IMR-90 (cell line): ENCODE results near the gene USP25. TPM values are rescaled to one million over a fixed set of nuclear protein-coding genes. Genes with fewer than 3 reads are reported as not detected.

ENCODE experiments used
- ATAC-seq: fragments of 200-7000 bp; cut with Tn5 transposase; 2 replicates; pipeline ENCODE4 v1.9.1; 2020; ENCODE audit warnings: low read depth, mild to moderate bottlenecking, moderate library complexity
- BruUV-seq: library from RNA; stranded (reverse); fragments of 400-500 nt; replicated peaks from 2 replicates; lab custom pipeline; 2021; lab: Mats Ljungman, UMichigan
- CTCF ChIA-PET: fragments of 300-600 bp; formaldehyde crosslinking; extraction: SDS; loops from one replicate; lab custom pipeline; 2021; ENCODE audit warnings: antibody characterized with exemption; lab: Yijun Ruan, JAX
- POLR2A ChIA-PET: fragments of 300-600 bp; sonication (Branson Sonifier 250); formaldehyde crosslinking; loops from one replicate; lab custom pipeline; 2022; ENCODE audit warnings: antibody characterized with exemption; ENCODE audit not compliant: unreplicated experiment; lab: Charles Lee
- DNase-seq: peaks from one replicate; pipeline ENCODE4 v3.0.0; 2013
- H2AFZ ChIP-seq: replicated peaks from 2 replicates; pipeline ENCODE3; 2013; ENCODE audit warnings: low read length, mild to moderate bottlenecking; ENCODE audit not compliant: poor library complexity
- H2AK5ac ChIP-seq: 2 replicates; pipeline ENCODE4 v1.6.1; 2013; ENCODE audit warnings: low read depth, low read length, inconsistent platforms
- H2AK9ac ChIP-seq: replicated peaks from 2 replicates; pipeline ENCODE3; 2013; ENCODE audit warnings: mild to moderate bottlenecking, low read depth, low read length, moderate library complexity; ENCODE audit not compliant: poor library complexity
- H2BK120ac ChIP-seq: 2 replicates; pipeline ENCODE4 v1.6.1; 2013; ENCODE audit warnings: low read depth, low read length, inconsistent platforms
- H2BK15ac ChIP-seq: 3 replicates; pipeline ENCODE4 v1.6.1; 2013; ENCODE audit warnings: low read depth, low read length, inconsistent platforms
- H2BK20ac ChIP-seq: 2 replicates; pipeline ENCODE4 v1.6.1; 2013; ENCODE audit warnings: low read depth, mild to moderate bottlenecking, inconsistent platforms, low read length, moderate library complexity
- H2BK5ac ChIP-seq: 2 replicates; pipeline ENCODE4 v1.6.1; 2013; ENCODE audit warnings: mild to moderate bottlenecking, low read depth, low read length, inconsistent platforms; ENCODE audit not compliant: poor library complexity, severe bottlenecking
- H3K14ac ChIP-seq: replicated peaks from 2 replicates; pipeline ENCODE4 v1.6.1; 2013; ENCODE audit warnings: low read depth, low read length, inconsistent platforms
- H3K18ac ChIP-seq: 2 replicates; pipeline ENCODE4 v1.6.1; 2013; ENCODE audit warnings: low read depth, low read length, control low read depth
- H3K23ac ChIP-seq: 2 replicates; pipeline ENCODE4 v1.6.1; 2013; ENCODE audit warnings: low read depth, low read length, inconsistent platforms
- H3K27ac ChIP-seq: 2 replicates; pipeline ENCODE4 v1.5.1; 2013; ENCODE audit warnings: mild to moderate bottlenecking, control low read depth, low read length; ENCODE audit not compliant: insufficient read depth
- H3K27me3 ChIP-seq: 2 replicates; pipeline ENCODE4 v1.6.1; 2013; ENCODE audit warnings: low read length; ENCODE audit not compliant: control insufficient read depth, insufficient read depth
- H3K36me3 ChIP-seq: 2 replicates; pipeline ENCODE4 v1.6.1; 2013; ENCODE audit warnings: low read length, mixed read lengths; ENCODE audit not compliant: control insufficient read depth, insufficient read depth
- H3K4ac ChIP-seq: 2 replicates; pipeline ENCODE4 v1.6.1; 2013; ENCODE audit warnings: low read depth, low read length, inconsistent platforms
- H3K4me1 ChIP-seq: 2 replicates; pipeline ENCODE4 v1.6.1; 2013; ENCODE audit warnings: low read length, mixed read lengths; ENCODE audit not compliant: control insufficient read depth, insufficient read depth
- H3K4me2 ChIP-seq: 2 replicates; pipeline ENCODE4 v1.6.1; 2013; ENCODE audit warnings: low read depth, mild to moderate bottlenecking, control low read depth, low read length, moderate library complexity
- H3K4me3 ChIP-seq: 2 replicates; pipeline ENCODE4 v1.5.1; 2013; ENCODE audit warnings: low read depth, mild to moderate bottlenecking, control low read depth, low read length, moderate library complexity; ENCODE audit not compliant: insufficient read depth
- H3K56ac ChIP-seq: 2 replicates; pipeline ENCODE4 v1.6.1; 2013; ENCODE audit warnings: low read length, inconsistent platforms; ENCODE audit not compliant: insufficient read depth; ENCODE audit errors: extremely low read depth
- H3K79me1 ChIP-seq, 2 experiments: 2 replicates each; pipeline ENCODE4 v1.6.1; 2013; ENCODE audit warnings: low read length in 2 of 2, inconsistent platforms in 1 of 2, low read depth in 1 of 2
- H3K9ac ChIP-seq: 2 replicates; pipeline ENCODE4 v1.6.1; 2013; ENCODE audit warnings: low read depth, low read length, control low read depth
- H3K9me1 ChIP-seq: 2 replicates; pipeline ENCODE4 v1.6.1; 2013; ENCODE audit warnings: low read length, inconsistent platforms; ENCODE audit not compliant: insufficient read depth
- H3K9me3 ChIP-seq: 2 replicates; pipeline ENCODE4 v1.6.1; 2013; ENCODE audit warnings: low read length; ENCODE audit not compliant: control insufficient read depth, insufficient read depth
- H4K20me1 ChIP-seq: 2 replicates; pipeline ENCODE4 v1.6.1; 2013; ENCODE audit warnings: low read length, inconsistent platforms; ENCODE audit not compliant: insufficient read depth
- H4K5ac ChIP-seq: 2 replicates; pipeline ENCODE4 v1.6.1; 2013; ENCODE audit warnings: mild to moderate bottlenecking, low read depth, low read length, control low read depth
- H4K8ac ChIP-seq, 2 experiments: 2 replicates each; pipeline ENCODE4 v1.6.1; 2013; ENCODE audit warnings: low read depth in 2 of 2, low read length in 2 of 2, control low read depth in 1 of 2, inconsistent platforms in 1 of 2
- H4K91ac ChIP-seq: 2 replicates; pipeline ENCODE4 v1.6.1; 2013; ENCODE audit warnings: low read depth, low read length, inconsistent platforms; ENCODE audit not compliant: insufficient read depth
- SMC3 ChIP-seq: fragments of 150-350 bp; IDR thresholded peaks from 2 replicates; pipeline ENCODE4 v1.6.1; 2016; ENCODE audit warnings: low read depth, mild to moderate bottlenecking, antibody characterized with exemption, low read length, moderate library complexity
- WGBS, 2 experiments: methylation state at CpG; one replicate each; pipeline versions ENCODE4 v1.1.5 to v1.1.7; 2013; ENCODE audit warnings: missing lambda C conversion rate in 2 of 2; ENCODE audit not compliant: insufficient read length in 1 of 2; ENCODE audit errors: extremely low coverage in 2 of 2; 5-methylcytosine and 5-hydroxymethylcytosine counted together
- dilution Hi-C: fragments of 300-500 bp; cut with HindIII; formaldehyde crosslinking; loops from one replicate; pipeline ENCODE4 v1.14.3; 2018; ENCODE audit warnings: low sequenced_read_pairs; ENCODE audit not compliant: unreplicated experiment
- in situ Hi-C: fragments of 300-500 bp; cut with MboI; formaldehyde crosslinking; loops from 3 replicates; pipeline ENCODE4 v1.14.3; 2019; ENCODE audit warnings: low sequenced_read_pairs, inconsistent platforms, mixed read lengths
- intact Hi-C: fragments of 100-400 bp; cut with micrococcal nuclease; formaldehyde crosslinking; loops from 2 replicates; pipeline ENCODE4 v1.10.0; 2022
- polyA plus RNA-seq, 3 experiments: library from polyadenylated mRNA; depleted of rRNA; stranded (reverse); fragments of >200 nt; gene quantifications; 2 replicates each; pipeline ENCODE4 v1.2.3, GENCODE V29; 2012; ENCODE audit warnings: low replicate concordance in 1 of 3
- total RNA-seq: library from RNA; depleted of rRNA; stranded (reverse); fragments of >200 nt; gene quantifications from 2 replicates; pipeline ENCODE4 v1.2.3, GENCODE V29; 2012
- TF ChIP-seq, protein P1 (sequence below): fragments of 150-350 bp; IDR thresholded peaks from 2 replicates; pipeline ENCODE4 v1.6.1; 2017; ENCODE audit warnings: mild to moderate bottlenecking, antibody characterized with exemption, low read length, low read depth

Gene USP25
- total and polyA plus RNA-seq, 2 of the 4 experiments (the other 2 are of a cell fraction), result 9.3 to 23.3 TPM

DNA sequence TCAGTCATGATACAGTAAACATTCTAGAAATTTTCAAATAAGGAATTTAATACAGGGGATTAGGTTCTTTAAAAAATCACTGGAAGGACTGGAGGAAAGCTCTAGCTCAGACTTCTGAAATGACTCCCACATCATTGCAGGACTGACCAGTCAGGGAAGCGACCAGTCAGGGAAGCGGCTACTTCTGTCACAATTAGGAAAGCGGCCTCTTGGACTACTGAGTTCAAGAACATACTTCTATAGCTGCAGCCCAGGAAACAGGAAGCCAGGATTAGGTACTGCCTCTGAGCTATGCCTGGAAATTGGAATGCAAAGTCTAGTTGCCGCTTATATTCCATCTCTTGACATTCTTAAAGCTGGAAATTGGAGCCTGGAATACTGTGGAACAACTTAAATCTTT is 45.5 kb downstream of the USP25 start:
- H3K18ac ChIP-seq, result no peak overlapping the region; the same call in 1 of the 2 replicates
- H4K8ac ChIP-seq, result no peak overlapping the region
- no peaks in the 10 kb centered on the region for H3K9me3 ChIP-seq
- H3K23ac ChIP-seq, result no peak overlapping the region
- in situ Hi-C loops, result no loop called here
- no peak for TF ChIP-seq SMC3
- TF ChIP-seq, protein P1, sequence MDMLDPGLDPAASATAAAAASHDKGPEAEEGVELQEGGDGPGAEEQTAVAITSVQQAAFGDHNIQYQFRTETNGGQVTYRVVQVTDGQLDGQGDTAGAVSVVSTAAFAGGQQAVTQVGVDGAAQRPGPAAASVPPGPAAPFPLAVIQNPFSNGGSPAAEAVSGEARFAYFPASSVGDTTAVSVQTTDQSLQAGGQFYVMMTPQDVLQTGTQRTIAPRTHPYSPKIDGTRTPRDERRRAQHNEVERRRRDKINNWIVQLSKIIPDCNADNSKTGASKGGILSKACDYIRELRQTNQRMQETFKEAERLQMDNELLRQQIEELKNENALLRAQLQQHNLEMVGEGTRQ, result no peak
- no peak overlapping the region for H2BK20ac ChIP-seq
- CTCF ChIA-PET, result interaction anchor here (0.5 kb wide), 1 partner anchor 258 kb away, joined by 7 read pairs; no protein-coding TSS in a partner anchor
- no peaks in the 10 kb centered on the region for H3K36me3 ChIP-seq
- H3K4ac ChIP-seq, result no peak overlapping the region; the same call in 1 of the 2 replicates
- H3K14ac ChIP-seq, result no peak overlapping the region
- H3K4me1 ChIP-seq, result peaks cover 10% of the 10 kb centered on the region
- no peak overlapping the region for H3K4me3 ChIP-seq
- H4K5ac ChIP-seq, result no peak overlapping the region
- H2BK5ac ChIP-seq, result no peak overlapping the region
- BruUV-seq, result no TSS peak
- H4K20me1 ChIP-seq, result no peaks in the 10 kb centered on the region; the same call in 1 of the 2 replicates
- no peak overlapping the region for H2AK5ac ChIP-seq
- H2BK120ac ChIP-seq, result no peak overlapping the region
- H3K9ac ChIP-seq, result no peak overlapping the region
- H3K79me1 ChIP-seq, result peaks cover 8 to 23% of the 10 kb centered on the region in 2 experiments
- no peak overlapping the region for H2BK15ac ChIP-seq
- H3K9me1 ChIP-seq, result 0 out of 2 replicates have a peak, but pooled peaks cover 3% of the 10 kb centered on the region
- no peaks in the 10 kb centered on the region for H3K27me3 ChIP-seq
- H2AK9ac ChIP-seq, result no peak overlapping the region
- H4K91ac ChIP-seq, result no peak overlapping the region
- DNase-seq (no peak), ATAC-seq (no peak)
- dilution Hi-C loops, result no loop called here
- no peak overlapping the region for H3K56ac ChIP-seq
- no peak overlapping the region for H3K27ac ChIP-seq
- no CpG with 5 or more reads among the region's 4 CpGs for WGBS, 2 experiments
- POLR2A ChIA-PET, result no interaction called here
- intact Hi-C loops, result loop anchor here (5.0 kb wide), 1 partner anchor 38 kb away; no protein-coding TSS in a partner anchor
- H3K4me2 ChIP-seq, result no peak overlapping the region
- H2AFZ ChIP-seq, result no peak overlapping the region
